Measurements from ENCODE around the gene ITGB3BP.
"Not testable (repeated sequence)": the region's sequence is repeated elsewhere in the genome, so short reads cannot be mapped to it uniquely, and the experiment has no call there.

ITGB3BP gene, protein sequence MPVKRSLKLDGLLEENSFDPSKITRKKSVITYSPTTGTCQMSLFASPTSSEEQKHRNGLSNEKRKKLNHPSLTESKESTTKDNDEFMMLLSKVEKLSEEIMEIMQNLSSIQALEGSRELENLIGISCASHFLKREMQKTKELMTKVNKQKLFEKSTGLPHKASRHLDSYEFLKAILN

DNA sequence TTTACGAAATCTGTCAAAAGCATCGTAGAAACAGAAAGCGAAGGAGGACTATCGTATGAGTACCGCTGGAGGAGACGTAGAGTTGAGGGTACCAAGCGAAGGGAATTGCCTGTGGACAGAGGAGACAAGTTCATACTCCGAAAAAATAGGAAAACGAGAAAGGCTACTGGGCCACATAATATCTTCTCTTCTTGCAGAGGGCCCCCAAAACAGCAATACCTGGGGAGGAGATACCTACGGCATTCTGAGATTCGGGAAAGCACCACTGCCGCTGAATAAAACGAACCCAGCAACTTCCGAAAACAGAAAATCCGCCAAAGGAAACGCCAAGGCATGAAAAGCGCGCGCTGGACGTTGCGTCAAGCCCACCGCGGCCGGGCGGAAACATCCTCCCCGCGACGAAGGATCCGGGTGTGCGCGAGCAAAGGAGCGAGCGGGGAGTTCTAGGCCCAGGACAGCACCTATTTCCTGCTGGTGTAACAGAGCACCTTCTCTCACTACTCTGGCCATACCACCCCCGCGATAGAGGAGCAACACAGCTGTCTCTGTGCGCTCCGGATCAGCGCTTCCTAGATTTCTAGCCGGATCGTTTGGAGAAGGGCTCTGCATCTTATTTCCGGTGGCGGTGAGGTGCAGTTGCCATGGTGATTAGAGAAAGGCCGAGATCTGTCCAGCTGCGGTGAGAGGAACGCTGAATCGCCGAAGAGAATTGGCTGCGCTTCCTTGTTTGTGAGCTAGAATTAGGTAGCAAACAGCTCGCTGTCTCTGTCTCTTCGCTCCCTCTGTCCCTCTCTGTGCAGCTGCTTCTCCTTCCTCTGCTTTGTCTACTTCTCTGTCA is at the start of gene ITGB3BP, which contains the start of gene EFCAB7:
Gene ITGB3BP, minus strand, starts transcription at position 335 of the 838 bp plus-strand sequence. Its CDS starts 92 bp downstream, at position 243.
Gene EFCAB7, plus strand, starts transcription at position 635 of the 838 bp plus-strand sequence. CDS start 2,048 bp downstream, outside the sequence.
- peak; percentile 84 to 85 for DNase-seq

DNA sequence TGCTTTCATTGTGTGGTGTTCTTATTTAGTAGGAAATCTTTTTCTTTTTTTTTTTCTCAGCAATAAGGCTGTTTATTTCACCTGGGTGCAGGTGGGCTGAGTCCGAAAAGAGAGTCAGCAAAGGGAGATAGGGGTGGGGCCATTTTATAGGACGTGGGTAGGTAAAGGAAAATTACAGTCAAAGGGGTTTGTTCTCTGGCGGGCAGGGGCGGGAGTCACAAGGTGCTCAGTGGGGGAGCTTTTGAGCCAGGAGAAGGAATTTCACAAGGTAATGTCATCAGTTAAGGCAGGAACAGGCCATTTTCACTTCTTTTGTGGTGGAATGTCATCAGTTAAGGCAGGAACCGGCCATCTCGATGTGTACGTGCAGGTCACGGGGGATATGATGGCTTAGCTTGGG is 49.7 kb upstream of the ITGB3BP start:
- DNase-seq = not testable (repeated sequence)

DNA sequence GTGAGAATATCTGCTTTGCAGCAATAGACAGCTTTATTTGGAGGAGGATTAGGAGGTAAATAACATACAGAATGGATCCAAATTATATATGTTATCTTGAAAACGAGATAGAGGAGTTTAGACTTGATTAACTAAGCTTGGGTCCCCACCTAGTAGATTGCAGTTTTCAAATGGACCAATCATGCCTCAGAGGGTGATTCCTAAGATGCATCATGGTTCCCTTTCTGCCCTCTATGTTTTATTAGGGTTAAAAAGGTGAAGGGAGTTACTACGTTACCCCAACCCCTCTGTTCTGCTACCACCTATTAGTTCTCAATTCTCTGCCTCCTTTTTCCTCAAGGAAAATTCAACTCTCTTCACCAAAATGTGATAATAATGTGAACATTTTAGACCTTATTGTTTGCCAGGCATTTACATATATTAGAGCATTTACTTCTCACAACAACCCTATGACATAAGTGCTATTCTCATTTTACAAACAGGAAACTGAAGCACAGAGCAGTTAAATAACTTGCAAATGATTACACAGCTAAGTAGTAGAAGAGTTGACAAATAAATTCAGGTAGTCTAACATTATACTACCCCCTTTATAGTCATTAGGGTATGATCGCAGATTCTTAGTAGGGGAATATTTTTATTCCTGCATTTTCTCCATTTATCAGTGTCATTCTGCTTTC is 46.8 kb upstream of the ITGB3BP start:
- DNase-seq = no peak

DNA sequence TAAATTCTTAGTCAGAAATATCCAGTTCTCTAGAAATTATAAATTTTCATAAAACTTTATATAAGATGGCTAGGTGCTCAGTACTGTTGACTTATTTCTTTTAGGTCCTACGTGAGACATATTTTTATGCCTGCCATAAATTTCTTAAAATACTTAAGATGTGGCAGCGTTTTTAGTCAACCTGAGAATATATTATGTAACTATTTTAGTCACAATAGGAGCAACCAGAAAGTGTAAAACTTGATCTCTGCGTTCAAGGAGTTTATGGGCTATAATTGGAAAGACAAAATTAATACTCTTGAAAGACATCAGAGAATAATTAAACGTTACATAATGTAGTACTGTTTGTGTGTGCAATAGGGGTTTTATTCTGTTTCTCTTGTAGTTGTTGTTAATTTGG is 46.0 kb upstream of the ITGB3BP start:
- DNase-seq = no peak

DNA sequence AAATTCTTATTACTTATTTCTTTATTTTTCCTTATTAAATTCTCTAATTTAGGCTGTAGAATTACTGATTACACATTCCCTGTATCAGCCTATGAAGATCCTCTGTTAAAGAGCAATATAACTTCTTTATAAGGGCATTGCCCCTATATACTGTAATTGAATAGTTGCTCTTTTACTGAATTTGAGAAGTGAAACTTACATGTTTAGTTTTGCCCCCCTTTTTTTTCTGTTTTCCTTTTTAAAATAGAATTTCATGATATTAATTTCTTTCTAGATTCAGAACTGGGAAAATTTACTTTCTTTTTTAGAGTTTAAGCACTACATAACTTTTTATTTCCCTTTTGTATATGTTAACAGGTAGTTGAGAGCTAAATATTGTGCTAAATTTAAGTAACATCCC is 40.7 kb upstream of the ITGB3BP start:
- no peak for DNase-seq

DNA sequence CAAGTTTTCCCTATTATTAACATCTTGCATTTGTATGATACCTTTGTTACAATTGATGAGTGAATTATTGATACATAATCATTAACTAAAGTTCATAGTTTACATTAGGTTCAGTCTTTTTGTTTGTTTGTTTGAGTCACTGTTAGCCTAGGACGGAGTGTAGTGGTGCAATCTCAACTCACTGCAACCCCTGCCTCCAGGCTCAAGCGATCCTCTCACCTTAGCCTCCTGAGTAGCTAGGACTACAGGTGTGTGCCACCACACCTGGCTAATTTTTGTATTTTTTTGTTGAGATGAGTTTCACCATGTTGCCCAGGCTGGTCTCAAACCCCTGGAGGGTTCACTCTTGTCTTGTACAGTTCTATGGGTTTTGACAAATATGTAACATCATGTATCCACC is 36.3 kb upstream of the ITGB3BP start:
- no peak for DNase-seq

DNA sequence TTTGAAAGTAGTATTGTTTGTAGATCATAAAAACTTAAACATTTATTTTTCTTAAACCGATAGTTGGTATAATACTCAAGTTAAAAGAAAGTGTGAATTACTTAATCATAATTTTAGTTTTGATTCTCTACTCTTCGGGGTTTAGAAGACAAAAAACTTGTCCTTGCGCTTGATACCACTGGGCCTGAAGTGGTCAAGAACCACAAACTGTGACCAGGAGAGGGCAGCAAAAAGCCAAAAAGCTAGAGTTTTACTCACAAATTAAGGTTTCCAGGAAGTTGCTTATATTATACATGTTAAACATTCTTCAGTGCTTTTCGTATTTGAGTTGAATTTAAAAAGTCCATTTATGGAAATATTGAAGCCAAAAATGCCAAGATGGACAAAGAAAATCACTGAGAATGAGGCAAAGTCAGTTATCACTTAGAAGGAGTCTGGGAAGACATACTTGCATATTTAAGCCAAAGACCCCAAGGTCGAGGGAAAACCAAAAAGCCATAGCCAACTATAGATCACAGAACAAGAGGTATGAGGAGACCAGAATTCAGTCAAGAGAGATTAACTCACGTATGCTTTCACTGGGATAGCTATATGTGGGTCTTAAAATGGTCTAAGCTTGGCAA is 34.5 kb upstream of the ITGB3BP start:
- DNase-seq = peak in 1 of 2 donors; percentile 18

DNA sequence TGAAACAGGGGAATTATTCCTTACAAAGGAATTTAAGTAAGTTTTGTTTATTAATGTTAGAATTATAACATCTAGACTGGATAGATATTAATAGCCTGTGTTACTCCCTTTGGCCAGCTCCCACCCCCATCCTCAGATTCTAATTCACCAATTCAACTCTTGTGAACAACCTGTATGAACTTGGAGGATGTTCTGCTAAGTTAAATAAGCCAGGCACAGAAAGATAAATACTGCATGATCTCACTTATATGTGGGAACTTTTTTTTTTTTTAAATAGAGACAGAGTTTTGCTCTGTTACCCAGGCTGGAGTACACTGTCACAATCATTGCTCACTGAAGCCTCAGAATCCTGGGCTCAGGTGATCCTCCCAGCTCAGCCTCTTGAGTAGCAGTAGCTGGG is 32.5 kb upstream of the ITGB3BP start:
- DNase-seq = no peak

DNA sequence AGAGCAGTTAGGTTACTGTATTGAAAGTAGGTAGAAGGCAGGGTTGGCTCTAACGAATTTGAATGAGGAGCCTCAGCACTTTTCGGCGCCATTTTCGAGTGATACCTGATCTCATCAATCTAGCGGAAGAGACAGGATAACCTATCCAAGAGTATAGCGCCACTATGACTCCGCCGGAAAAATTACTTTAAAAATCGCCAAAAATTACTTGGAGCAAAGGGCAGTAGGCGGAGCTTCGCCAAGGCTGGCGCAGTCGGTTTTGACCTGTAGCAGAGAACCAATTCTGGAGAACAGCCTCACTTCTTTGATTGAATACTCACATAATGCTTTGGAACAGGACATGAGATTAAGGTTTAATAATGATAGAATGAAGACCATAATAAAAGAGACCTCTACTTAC is 25.9 kb upstream of the ITGB3BP start:
- peak in 1 of 2 donors; percentile 27 for DNase-seq

DNA sequence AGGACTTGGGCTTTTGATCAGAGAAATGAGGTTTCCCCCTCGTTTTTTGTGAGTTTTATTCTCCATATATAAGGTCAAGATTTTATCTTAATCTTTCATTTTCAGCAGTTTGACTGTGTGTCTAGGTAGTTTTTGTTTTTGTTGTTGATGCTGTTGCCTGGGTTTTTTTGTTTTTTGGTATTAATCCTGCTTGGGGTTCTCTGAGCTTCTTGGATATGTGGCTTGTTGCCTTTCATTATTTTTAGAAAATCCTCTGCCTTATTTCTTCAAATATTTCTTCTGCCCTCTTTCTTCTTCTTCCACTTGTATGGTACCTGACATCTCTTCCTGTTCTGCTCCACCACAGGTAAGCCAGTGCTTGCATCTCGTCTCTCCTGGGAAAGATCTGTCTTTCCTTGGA is 25.3 kb upstream of the ITGB3BP start:
- no peak for DNase-seq

DNA sequence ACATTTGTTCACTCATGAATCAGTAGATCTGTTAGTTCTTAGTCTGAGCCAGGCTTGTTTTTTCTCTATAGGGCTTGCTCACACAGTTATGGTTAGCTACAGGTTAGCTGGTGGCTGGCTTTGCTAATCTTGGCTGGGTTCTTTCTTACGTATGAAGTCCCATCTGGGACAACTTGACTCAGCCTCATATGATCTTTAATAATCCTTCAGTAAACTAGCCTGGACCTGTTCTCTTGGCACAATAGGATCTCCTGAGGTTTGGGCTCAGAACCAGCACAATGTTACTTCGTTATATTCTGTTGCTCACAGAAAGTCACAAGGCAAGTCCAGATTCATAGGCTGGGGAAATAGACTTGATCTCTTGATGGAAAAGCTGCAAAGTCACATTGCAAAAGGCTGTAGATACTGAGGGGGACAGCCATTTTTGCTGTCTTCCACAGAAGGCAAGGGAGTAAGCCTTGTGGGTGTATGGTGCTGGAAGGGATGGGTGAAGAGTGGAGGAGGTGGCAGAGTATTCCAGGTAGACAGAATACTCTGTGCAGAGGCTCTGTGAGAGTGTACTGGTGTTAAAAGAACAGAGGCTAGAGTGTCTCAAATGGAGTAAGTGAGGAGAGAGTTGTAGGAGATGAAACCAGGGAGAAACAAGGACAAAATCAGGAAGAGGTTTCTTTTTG is 24.7 kb upstream of the ITGB3BP start:
- no peak for DNase-seq

DNA sequence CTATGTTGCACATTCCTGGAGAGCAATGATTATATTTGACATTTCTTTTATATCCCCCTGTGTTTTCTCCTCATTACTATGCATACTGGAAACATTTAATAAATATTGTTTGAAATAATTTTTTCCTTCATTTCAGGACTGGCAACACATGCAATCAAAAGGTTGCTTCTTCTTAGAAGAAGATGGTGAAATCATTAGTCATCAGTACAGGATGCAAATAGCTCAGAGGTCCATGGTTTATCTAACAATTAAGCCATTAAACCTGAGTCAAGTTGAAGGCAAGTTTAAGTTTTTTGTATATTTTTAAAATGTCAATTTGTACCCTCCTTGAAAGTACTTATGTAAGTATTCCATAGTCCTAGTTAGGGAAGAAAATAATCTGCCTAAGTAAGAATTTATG is 22.8 kb upstream of the ITGB3BP start:
- no peak for DNase-seq

DNA sequence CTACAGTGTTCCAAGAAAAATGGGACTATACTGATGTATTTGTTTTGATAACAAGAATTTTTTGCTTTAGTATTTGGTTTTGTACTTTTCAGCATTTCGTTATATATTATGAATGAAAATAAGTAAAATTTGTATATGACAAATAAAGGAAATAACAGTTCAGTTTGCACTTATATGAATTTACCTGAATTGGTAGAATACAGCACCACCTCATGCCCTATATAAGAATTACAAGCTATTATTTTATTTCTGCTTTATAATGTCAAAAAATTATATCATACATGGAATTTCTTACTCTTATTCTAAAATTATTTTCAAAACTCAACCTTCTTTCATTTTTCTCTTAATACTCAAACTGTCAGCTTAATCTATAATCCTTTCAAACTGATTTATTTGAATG is 14.9 kb upstream of the ITGB3BP start:
- peak in 1 of 2 donors; percentile 27 for DNase-seq

DNA sequence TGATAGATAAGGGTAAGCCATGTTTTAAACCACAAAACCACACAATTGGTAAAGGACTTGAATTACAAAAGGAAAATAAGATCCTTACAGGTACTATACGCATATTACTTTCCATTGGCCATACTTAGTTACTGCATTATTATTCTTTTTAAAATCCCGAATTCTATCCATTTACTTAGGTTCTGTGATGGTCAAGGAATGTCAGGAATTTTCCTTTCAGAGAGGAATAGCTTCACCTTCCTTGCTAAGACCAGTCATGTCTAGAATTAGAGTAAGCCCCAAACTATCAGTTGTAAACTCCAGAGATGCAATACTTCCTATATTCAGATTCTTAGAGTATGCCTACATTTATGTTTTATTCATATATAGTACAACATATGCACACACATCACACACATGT is 14.0 kb upstream of the ITGB3BP start:
- DNase-seq = no peak

DNA sequence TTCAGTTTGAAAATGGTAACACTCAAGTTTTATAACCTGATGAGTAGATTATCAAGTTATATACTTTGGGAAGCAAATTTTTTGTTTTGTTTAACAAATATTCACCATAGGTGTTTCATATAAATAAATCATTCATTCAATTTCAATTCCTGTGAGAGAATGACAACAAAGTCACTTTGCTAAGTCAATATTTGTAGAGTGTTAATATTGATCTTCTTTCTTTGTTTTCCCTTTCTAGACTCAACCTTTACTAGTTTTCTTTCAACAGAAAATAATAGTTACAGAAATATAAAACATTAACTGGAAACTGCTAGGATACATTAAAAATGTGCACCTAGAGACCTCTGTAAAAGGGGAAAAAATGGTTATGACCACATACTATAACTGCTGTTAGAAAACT is 11.4 kb upstream of the ITGB3BP start:
- DNase-seq = no peak

DNA sequence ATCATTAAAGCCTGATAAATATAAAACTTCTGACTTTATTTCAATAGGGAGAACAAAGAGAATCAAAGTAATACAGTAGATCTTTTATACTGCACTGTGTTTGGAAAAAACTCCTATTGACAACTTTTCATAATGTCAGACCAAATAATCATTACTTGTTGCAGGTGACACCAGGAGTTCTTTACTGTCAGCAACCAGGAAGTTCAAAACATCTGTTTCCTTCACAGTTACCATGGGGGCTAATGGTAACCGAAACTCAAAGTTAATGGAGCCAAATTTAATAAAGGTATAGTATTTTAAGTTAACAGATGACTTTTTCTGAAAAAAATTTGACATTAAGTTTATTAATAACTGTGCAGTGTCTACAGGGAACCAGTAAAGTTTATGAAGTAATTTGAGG is 10.9 kb upstream of the ITGB3BP start:
- DNase-seq = no peak

DNA sequence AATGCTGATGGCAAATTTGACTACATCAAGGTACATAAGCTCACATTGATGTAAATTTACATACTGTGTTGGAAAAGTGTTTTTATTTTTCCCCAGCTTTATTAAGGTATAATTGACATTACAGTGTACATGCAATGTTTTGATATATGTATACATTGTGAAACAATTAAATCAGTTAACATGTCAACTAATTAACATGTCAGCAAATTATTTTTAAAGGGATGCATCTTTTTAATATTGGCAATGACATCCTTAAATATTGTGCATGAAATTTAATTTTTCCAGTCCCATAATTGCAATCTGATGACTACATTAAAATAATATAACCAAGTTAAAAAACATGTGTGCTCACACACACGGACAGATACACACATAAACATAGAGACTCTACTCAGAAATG is 9.7 kb upstream of the ITGB3BP start:
- no peak for DNase-seq

DNA sequence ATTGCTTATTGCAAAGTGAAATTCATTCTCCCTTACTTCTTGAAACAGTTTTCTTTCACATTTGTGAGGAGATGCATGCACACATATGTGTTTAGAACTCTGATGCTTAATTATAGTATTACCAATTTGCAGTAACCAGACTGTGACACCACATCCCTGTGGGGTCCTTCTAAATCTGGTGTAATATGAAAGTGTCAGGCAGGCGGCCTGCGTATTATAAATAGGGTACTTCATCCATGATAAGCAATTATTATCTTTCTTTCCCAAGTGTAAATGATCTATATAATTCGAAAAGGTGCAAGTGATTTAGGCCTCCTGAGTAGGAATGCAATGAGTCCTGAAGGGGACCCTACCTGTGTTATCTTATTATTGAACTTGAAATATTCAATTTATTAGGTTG is 1.2 kb upstream of the ITGB3BP start:
- DNase-seq = no peak

DNA sequence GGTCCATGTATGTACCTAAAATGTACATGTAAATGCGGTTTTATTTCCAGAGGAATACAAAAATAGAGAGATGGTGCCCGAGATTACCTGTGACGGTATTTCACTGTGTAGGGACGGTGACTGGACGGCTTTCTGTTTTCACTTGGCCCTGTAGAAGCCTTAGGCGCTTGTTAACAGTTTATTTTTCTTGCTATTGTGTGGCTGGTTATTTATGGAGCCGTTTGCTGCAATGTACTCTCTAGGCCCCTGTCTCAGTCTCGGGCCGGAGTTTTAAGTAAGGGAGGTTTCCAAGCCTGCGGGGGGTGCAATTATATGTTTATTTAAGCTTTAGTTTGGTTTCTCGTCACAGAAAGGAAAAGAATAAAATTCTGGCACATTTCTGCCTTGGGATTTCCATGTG is 713 bp upstream of the ITGB3BP start:
- DNase-seq = no peak

DNA sequence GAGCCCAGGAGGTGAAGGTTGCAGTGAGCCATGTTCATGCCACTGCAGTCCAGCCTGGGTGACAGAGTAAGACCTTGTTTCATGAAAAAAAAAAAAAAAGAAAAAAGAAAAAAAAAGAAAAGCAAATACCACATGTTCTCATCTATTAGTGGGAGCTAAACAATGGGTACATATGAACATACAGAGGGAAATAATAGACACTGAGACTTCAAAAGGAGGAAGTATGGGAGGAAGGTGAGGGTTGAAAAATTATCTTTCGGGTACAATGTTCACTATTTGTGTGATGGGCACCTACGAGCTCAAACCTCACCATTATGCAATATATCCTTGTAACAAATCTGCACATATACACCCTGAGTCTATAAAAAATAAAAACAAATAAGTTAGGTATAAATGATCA is 6.4 kb downstream of the ITGB3BP start:
- no peak for DNase-seq

DNA sequence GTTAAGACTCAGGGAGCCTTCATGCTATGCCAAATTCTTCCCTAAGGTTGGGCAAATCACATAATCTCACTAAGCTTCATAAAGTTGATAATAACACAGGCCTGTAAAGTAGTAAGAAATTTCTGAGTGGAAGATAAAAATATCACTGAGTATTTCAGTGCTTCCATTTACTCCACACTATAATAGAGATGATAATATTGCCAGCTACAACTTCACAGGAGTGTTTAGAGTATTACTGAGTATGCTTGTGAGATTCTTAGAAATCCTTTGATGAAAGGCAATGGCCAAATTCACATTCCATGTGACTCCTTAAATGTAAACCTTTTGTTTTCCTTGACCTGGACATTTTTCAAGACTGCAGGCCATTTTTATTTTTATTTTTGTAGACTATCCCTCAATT is 10.4 kb downstream of the ITGB3BP start:
- no peak for DNase-seq

DNA sequence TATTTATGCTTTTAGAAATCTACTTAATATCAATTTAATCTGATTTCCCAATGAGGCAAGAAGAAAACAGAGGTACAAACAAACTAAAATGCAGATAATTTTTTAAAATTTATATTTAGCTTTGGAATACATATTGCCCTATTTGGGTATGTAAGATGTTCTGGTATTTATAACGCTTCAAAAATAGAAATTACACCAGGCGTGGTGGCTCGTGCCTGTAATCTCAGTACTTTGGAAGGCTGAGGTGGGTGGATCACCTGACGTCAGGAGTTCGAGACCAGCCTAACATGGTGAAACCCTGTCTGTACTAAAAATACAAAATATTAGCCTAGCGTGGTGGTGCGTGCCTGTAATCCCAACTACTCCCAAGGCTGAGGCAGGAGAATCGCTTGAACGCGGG is 13.3 kb downstream of the ITGB3BP start:
- DNase-seq = no peak

DNA sequence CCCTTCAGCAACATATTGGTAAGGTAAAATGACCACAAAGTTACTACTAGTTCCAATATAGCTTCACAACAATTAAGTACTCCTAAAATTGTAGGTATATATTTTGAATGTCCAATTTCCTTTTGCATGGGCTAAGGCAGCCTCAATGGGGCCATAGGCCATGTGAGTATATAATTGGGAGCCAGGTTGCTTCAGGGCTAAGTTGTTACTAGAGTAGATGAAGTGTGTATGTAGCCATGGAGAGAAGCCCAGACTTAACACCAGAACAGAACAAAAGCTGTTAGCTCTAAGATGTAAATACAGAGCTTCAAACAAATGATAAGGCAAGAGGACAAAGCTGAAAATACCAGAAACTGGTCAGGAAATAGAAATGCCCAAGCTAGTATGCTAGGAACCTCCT is 16.2 kb downstream of the ITGB3BP start:
- DNase-seq = no peak

Measured in CD4-positive, alpha-beta T cell treated with Interleukin-4 for 1 hour (primary cell).